ENCODE measurements around the gene MOCS3.

MOCS3 gene

GRCh38 chr20:50981714-50982048, 23.1 kb downstream of the MOCS3 start:
- DNase-seq (ENCODE audit: low read depth in 2 of 2, low spot score in 1 of 2), result no peak

GRCh38 chr20:50982363-50982762, 23.7 kb downstream of the MOCS3 start:
- DNase-seq (ENCODE audit: low read depth in 2 of 2, low spot score in 1 of 2), result no peak

GRCh38 chr20:50983321-50983720, 24.7 kb downstream of the MOCS3 start:
- DNase-seq (ENCODE audit: low read depth in 2 of 2, low spot score in 1 of 2), result no peak

GRCh38 chr20:50987493-50988210, 29.0 kb downstream of the MOCS3 start:
- DNase-seq (ENCODE audit: low read depth in 2 of 2, low spot score in 1 of 2), result peak in 1 of 2 donors; percentile 16

GRCh38 chr20:50991076-50991475, 32.5 kb downstream of the MOCS3 start:
- DNase-seq (ENCODE audit: low read depth in 2 of 2, low spot score in 1 of 2), result no peak

GRCh38 chr20:50992336-50992732, 33.7 kb downstream of the MOCS3 start:
- no peak for DNase-seq (ENCODE audit: low read depth in 2 of 2, low spot score in 1 of 2)

GRCh38 chr20:50992733-50993457, 34.3 kb downstream of the MOCS3 start:
- DNase-seq (ENCODE audit: low read depth in 2 of 2, low spot score in 1 of 2), result no peak

GRCh38 chr20:50993876-50994275, 35.3 kb downstream of the MOCS3 start:
- DNase-seq (ENCODE audit: low read depth in 2 of 2, low spot score in 1 of 2), result no peak

GRCh38 chr20:50995506-50995905, 36.9 kb downstream of the MOCS3 start:
- no peak for DNase-seq (ENCODE audit: low read depth in 2 of 2, low spot score in 1 of 2)

GRCh38 chr20:50996901-50997865, 38.6 kb downstream of the MOCS3 start:
- no peak for DNase-seq (ENCODE audit: low read depth in 2 of 2, low spot score in 1 of 2)

GRCh38 chr20:50999355-50999754, 40.7 kb downstream of the MOCS3 start:
- DNase-seq (ENCODE audit: low read depth in 2 of 2, low spot score in 1 of 2), result no peak

- no peak for DNase-seq (ENCODE audit: low read depth in 2 of 2, low spot score in 1 of 2)
These were observed 43.0 kb downstream of the MOCS3 start for GRCh38 chr20:51001430-51002265.

GRCh38 chr20:51002633-51003032, 44.0 kb downstream of the MOCS3 start:
- DNase-seq (ENCODE audit: low read depth in 2 of 2, low spot score in 1 of 2), result no peak

- no peak for DNase-seq (ENCODE audit: low read depth in 2 of 2, low spot score in 1 of 2)
These were observed 45.1 kb downstream of the MOCS3 start for GRCh38 chr20:51003753-51004152.

GRCh38 chr20:51004305-51004727, 45.7 kb downstream of the MOCS3 start:
- no peak for DNase-seq (ENCODE audit: low read depth in 2 of 2, low spot score in 1 of 2)

GRCh38 chr20:51004781-51005180, 46.2 kb downstream of the MOCS3 start:
- no peak for DNase-seq (ENCODE audit: low read depth in 2 of 2, low spot score in 1 of 2)

GRCh38 chr20:51005214-51005613, 46.6 kb downstream of the MOCS3 start:
- DNase-seq (ENCODE audit: low read depth in 2 of 2, low spot score in 1 of 2), result no peak

- DNase-seq (ENCODE audit: low read depth in 2 of 2, low spot score in 1 of 2), result no peak
These were observed 50.1 kb downstream of the MOCS3 start for GRCh38 chr20:51008718-51009117.

- DNase-seq (ENCODE audit: low read depth in 2 of 2, low spot score in 1 of 2), result no peak
These were observed 50.9 kb downstream of the MOCS3 start for GRCh38 chr20:51009303-51010042.

- no peak for DNase-seq (ENCODE audit: low read depth in 2 of 2, low spot score in 1 of 2)
These were observed 51.4 kb downstream of the MOCS3 start for GRCh38 chr20:51010043-51010365.
